ENCODE measurements around the gene TEK. TPM values are rescaled to one million over a fixed set of nuclear protein-coding genes. Genes with fewer than 3 reads are reported as not detected.
A peak's percentile ranks its signal among the peaks of the same experiment; 100 is the strongest.

TEK gene
- polyA plus RNA-seq, 1 donor (not counting 4 experiments of a cell fraction or from before 2014, with no cell fraction given): 0.03 TPM

DNA sequence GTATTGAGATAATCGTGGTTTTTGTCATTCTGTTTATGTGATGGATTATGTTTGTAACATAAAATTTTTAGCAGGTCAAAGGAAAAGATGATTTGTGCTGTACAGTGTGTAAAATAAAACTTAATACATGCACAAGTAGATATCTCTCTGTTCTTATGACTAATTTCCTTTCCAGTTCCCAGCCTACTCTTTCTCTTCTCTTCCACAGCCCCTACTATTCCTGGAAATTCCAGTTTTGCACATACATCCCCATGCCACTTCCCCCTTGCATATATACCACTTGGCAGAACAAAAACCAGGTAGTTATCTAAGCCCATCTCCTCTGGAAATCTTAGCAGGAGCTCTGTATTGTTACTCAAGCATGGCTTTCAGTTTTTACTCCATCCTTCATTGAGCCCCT lies 20.2 kb downstream of the TEK start:
- no peaks in the 10 kb centered on the region for H3K79me2 ChIP-seq (ENCODE audit: control insufficient read depth, insufficient read depth, low read length)

DNA sequence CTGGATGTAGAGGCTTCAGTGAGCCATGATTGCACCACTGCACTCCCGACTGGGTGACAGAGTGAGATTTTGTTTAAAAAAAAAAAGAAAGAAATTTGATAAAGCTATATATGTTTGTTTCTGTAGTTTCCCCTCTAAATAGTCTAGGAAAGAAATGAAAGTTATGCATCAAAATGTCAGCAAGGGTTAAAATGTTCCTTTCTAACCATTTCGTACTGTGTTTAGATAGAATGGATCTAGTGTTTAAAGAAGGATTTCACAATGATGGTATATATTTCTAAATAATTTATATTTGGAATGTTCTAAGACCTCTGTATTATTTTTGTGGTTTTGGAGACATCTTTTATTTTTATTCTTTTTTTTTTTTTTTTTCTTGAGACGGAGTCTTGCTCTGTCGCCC lies 22.7 kb downstream of the TEK start:
- no peak for TF ChIP-seq EZH2 (IDR thresholded peaks at IDR 0.05; ENCODE audit: low read length)
- no peak overlapping the region for H2AFZ ChIP-seq (ENCODE audit: control insufficient read depth, low read length)
- DNase-seq (ENCODE audit: low read depth, low spot score): no peak
- H3K9me1 ChIP-seq (ENCODE audit: control insufficient read depth, extremely low read depth, insufficient read depth, low read length): no peaks in the 10 kb centered on the region
- H3K27ac ChIP-seq (ENCODE audit: control insufficient read depth, insufficient read depth, low read length): no peak overlapping the region
- no peaks in the 10 kb centered on the region for H3K27me3 ChIP-seq (ENCODE audit: control insufficient read depth, extremely low read depth, insufficient read depth, low read length)
- H4K20me1 ChIP-seq (ENCODE audit: control insufficient read depth, extremely low read depth, insufficient read depth, low read length): no peaks in the 10 kb centered on the region
- H3K36me3 ChIP-seq (ENCODE audit: control insufficient read depth in 2 of 2, extremely low read depth in 1 of 2, insufficient read depth in 2 of 2, low read length in 2 of 2): no peaks in the 10 kb centered on the region
- H3K9ac ChIP-seq (ENCODE audit: control insufficient read depth, extremely low read depth, insufficient read depth, low read length): no peak overlapping the region
- no peak for FAIRE-seq
- H3K9me3 ChIP-seq (ENCODE audit: control insufficient read depth, low read depth, low read length): no peaks in the 10 kb centered on the region
- H3K4me1 ChIP-seq (ENCODE audit: control insufficient read depth, extremely low read depth, insufficient read depth, low read length): no peaks in the 10 kb centered on the region
- no peak overlapping the region for H3K4me2 ChIP-seq (ENCODE audit: control insufficient read depth, extremely low read depth, insufficient read depth, low read depth, low read length)
- dilution Hi-C loops (cut with MboI; ENCODE audit: extremely low pct_ligation_motif_present, low sequenced_read_pairs): no loop called here
- no peaks in the 10 kb centered on the region for H3K79me2 ChIP-seq (ENCODE audit: control insufficient read depth, insufficient read depth, low read length)
- H3K4me3 ChIP-seq (ENCODE audit: control insufficient read depth in 2 of 3, extremely low read depth in 1 of 3, insufficient read depth in 2 of 3, low read depth in 1 of 3, low read length in 3 of 3): no peak overlapping the region

More for the DNA sequence above, 20.2 kb downstream of the TEK start:
- Histone ChIP-seq H4K20me1 (ENCODE audit: control insufficient read depth, extremely low read depth, insufficient read depth, low read length) (no peaks in the 10 kb centered on the region), H3K27me3 (ENCODE audit: control insufficient read depth, extremely low read depth, insufficient read depth, low read length) (no peaks in the 10 kb centered on the region), H3K4me2 (ENCODE audit: control insufficient read depth, extremely low read depth, insufficient read depth, low read depth, low read length) (no peak overlapping the region), H3K27ac (ENCODE audit: control insufficient read depth, insufficient read depth, low read length) (no peak overlapping the region), H3K36me3 (ENCODE audit: control insufficient read depth in 2 of 2, extremely low read depth in 1 of 2, insufficient read depth in 2 of 2, low read length in 2 of 2) (no peaks in the 10 kb centered on the region), H3K9me1 (ENCODE audit: control insufficient read depth, extremely low read depth, insufficient read depth, low read length) (no peaks in the 10 kb centered on the region), H3K9ac (ENCODE audit: control insufficient read depth, extremely low read depth, insufficient read depth, low read length) (no peak overlapping the region), H3K4me1 (ENCODE audit: control insufficient read depth, extremely low read depth, insufficient read depth, low read length) (peaks cover 22% of the 10 kb centered on the region), H2AFZ (ENCODE audit: control insufficient read depth, low read length) (no peak overlapping the region), H3K9me3 (ENCODE audit: control insufficient read depth, low read depth, low read length) (no peaks in the 10 kb centered on the region), H3K4me3 (ENCODE audit: control insufficient read depth in 2 of 3, extremely low read depth in 1 of 3, insufficient read depth in 2 of 3, low read depth in 1 of 3, low read length in 3 of 3) (no peak overlapping the region)
- dilution Hi-C loops (cut with MboI; ENCODE audit: extremely low pct_ligation_motif_present, low sequenced_read_pairs): no loop called here
- FAIRE-seq (peak; percentile 9), DNase-seq (ENCODE audit: low read depth, low spot score) (no peak)
- TF ChIP-seq EZH2 (IDR thresholded peaks at IDR 0.05; ENCODE audit: low read length): no peak
- TF ChIP-seq, protein P1, sequence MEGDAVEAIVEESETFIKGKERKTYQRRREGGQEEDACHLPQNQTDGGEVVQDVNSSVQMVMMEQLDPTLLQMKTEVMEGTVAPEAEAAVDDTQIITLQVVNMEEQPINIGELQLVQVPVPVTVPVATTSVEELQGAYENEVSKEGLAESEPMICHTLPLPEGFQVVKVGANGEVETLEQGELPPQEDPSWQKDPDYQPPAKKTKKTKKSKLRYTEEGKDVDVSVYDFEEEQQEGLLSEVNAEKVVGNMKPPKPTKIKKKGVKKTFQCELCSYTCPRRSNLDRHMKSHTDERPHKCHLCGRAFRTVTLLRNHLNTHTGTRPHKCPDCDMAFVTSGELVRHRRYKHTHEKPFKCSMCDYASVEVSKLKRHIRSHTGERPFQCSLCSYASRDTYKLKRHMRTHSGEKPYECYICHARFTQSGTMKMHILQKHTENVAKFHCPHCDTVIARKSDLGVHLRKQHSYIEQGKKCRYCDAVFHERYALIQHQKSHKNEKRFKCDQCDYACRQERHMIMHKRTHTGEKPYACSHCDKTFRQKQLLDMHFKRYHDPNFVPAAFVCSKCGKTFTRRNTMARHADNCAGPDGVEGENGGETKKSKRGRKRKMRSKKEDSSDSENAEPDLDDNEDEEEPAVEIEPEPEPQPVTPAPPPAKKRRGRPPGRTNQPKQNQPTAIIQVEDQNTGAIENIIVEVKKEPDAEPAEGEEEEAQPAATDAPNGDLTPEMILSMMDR (optimal IDR thresholded peaks at IDR 0.05 in 1 of 3, IDR thresholded peaks at IDR 0.05 in 1 of 3, conservative IDR thresholded peaks at IDR 0.05 in 1 of 3; ENCODE audit: extremely low read depth in 1 of 3, insufficient read depth in 2 of 3, low read length in 3 of 3): no peak

DNA sequence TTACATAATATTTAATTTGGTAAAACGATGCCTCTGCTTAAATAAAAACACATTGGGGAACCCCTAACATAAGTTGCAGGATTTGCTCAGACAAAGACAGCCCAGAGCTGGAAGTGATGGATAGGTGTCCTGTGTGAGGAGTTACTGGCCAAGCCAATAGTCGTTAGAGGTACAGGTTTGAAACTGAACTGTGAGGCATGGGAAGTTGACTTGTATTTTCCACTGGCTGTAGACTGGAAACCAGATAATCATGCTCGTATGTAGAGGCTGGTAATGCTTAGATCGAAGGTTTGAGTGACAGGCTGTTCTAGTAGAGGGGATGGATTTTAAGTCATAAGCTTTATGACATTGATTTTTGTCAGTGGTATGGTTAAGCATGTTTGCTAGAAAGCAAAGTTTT lies 24.8 kb downstream of the TEK start:
- Histone ChIP-seq H3K9me3 (ENCODE audit: control insufficient read depth, low read depth, low read length) (no peaks in the 10 kb centered on the region), H3K4me3 (ENCODE audit: control insufficient read depth in 2 of 3, extremely low read depth in 1 of 3, insufficient read depth in 2 of 3, low read depth in 1 of 3, low read length in 3 of 3) (no peak overlapping the region), H3K9ac (ENCODE audit: control insufficient read depth, extremely low read depth, insufficient read depth, low read length) (no peak overlapping the region), H3K27ac (ENCODE audit: control insufficient read depth, insufficient read depth, low read length) (no peak overlapping the region), H3K4me1 (ENCODE audit: control insufficient read depth, extremely low read depth, insufficient read depth, low read length) (no peaks in the 10 kb centered on the region), H2AFZ (ENCODE audit: control insufficient read depth, low read length) (no peak overlapping the region), H3K9me1 (ENCODE audit: control insufficient read depth, extremely low read depth, insufficient read depth, low read length) (no peaks in the 10 kb centered on the region), H4K20me1 (ENCODE audit: control insufficient read depth, extremely low read depth, insufficient read depth, low read length) (no peaks in the 10 kb centered on the region), H3K27me3 (ENCODE audit: control insufficient read depth, extremely low read depth, insufficient read depth, low read length) (no peaks in the 10 kb centered on the region), H3K4me2 (ENCODE audit: control insufficient read depth, extremely low read depth, insufficient read depth, low read depth, low read length) (no peak overlapping the region), H3K36me3 (ENCODE audit: control insufficient read depth in 2 of 2, extremely low read depth in 1 of 2, insufficient read depth in 2 of 2, low read length in 2 of 2) (no peaks in the 10 kb centered on the region), H3K79me2 (ENCODE audit: control insufficient read depth, insufficient read depth, low read length) (no peaks in the 10 kb centered on the region)
- dilution Hi-C loops (cut with MboI; ENCODE audit: extremely low pct_ligation_motif_present, low sequenced_read_pairs): no loop called here
- no peak for TF ChIP-seq EZH2 (IDR thresholded peaks at IDR 0.05; ENCODE audit: low read length)
- TF ChIP-seq, protein P1 (optimal IDR thresholded peaks at IDR 0.05 in 1 of 3, IDR thresholded peaks at IDR 0.05 in 1 of 3, conservative IDR thresholded peaks at IDR 0.05 in 1 of 3; ENCODE audit: extremely low read depth in 1 of 3, insufficient read depth in 2 of 3, low read length in 3 of 3): no peak
- no peak for FAIRE-seq
- DNase-seq (ENCODE audit: low read depth, low spot score): no peak
